ENCODE data around the gene TTLL1. TPM values are rescaled to one million over a fixed set of nuclear protein-coding genes. Genes with fewer than 3 reads are reported as not detected.

TTLL1 gene
- total RNA-seq, 1 experiment from 2014 or later = 5.5 TPM

DNA sequence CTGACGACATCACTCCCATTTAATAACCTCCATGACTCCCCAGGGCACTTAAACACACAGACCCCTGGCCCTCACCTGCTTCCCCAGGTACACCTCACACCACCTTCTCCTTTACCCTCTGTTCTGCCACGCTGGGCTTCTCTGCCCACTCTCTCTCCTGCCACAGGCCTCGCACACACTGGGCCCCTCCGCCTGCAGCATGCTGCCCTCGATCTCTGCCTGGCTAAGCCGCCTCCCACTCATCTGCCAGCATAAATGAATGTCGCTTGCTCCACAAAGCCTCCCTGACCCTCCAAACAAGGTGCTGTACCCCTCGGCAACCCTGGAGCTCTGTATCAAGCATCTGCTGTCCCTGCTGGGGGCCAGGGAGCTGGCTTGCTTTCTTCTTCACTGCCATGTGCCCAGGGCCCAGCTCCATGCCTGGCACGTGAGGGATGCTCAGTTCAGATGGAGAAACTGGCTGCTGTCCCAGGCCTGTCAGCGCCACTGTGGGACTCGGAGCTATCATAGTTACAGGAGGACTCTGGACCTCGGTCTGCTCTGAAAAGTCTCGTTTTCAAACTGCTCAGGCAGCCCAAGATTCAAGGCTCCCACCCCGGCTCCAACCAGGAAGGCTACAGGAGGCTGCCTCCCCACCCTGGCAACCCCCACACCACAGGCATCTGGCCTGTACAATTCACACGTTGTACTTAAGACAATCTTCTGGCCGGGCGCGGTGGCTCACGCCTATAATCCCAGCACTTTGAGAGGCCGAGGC is 11.9 kb downstream of the TTLL1 start:
- no peaks in the 10 kb centered on the region for H3K9me3 Mint-ChIP-seq
- DNase-seq (ENCODE audit: low spot score) = no peak
- CTCF ChIA-PET = no interaction called here
- no peak for ATAC-seq
- H3K27me3 Mint-ChIP-seq (ENCODE audit: low read depth) = no peaks in the 10 kb centered on the region
- H3K36me3 Mint-ChIP-seq = no peaks in the 10 kb centered on the region
- 0 out of 2 replicates have a peak overlapping the region, but pooled peaks have one; percentile 17 for H3K27ac Mint-ChIP-seq
- TF ChIP-seq KAT7 (CRISPR knock-in tag; IDR thresholded peaks at IDR 0.05; ENCODE audit: borderline replicate concordance) (no peak), CREM (CRISPR knock-in tag; IDR thresholded peaks at IDR 0.05) (no peak)
- TF ChIP-seq, protein P1, sequence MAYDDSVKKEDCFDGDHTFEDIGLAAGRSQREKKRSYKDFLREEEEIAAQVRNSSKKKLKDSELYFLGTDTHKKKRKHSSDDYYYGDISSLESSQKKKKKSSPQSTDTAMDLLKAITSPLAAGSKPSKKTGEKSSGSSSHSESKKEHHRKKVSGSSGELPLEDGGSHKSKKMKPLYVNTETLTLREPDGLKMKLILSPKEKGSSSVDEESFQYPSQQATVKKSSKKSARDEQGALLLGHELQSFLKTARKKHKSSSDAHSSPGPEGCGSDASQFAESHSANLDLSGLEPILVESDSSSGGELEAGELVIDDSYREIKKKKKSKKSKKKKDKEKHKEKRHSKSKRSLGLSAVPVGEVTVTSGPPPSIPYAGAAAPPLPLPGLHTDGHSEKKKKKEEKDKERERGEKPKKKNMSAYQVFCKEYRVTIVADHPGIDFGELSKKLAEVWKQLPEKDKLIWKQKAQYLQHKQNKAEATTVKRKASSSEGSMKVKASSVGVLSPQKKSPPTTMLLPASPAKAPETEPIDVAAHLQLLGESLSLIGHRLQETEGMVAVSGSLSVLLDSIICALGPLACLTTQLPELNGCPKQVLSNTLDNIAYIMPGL (CRISPR knock-in tag; IDR thresholded peaks at IDR 0.05) = no peak
- TF ChIP-seq, protein P2, sequence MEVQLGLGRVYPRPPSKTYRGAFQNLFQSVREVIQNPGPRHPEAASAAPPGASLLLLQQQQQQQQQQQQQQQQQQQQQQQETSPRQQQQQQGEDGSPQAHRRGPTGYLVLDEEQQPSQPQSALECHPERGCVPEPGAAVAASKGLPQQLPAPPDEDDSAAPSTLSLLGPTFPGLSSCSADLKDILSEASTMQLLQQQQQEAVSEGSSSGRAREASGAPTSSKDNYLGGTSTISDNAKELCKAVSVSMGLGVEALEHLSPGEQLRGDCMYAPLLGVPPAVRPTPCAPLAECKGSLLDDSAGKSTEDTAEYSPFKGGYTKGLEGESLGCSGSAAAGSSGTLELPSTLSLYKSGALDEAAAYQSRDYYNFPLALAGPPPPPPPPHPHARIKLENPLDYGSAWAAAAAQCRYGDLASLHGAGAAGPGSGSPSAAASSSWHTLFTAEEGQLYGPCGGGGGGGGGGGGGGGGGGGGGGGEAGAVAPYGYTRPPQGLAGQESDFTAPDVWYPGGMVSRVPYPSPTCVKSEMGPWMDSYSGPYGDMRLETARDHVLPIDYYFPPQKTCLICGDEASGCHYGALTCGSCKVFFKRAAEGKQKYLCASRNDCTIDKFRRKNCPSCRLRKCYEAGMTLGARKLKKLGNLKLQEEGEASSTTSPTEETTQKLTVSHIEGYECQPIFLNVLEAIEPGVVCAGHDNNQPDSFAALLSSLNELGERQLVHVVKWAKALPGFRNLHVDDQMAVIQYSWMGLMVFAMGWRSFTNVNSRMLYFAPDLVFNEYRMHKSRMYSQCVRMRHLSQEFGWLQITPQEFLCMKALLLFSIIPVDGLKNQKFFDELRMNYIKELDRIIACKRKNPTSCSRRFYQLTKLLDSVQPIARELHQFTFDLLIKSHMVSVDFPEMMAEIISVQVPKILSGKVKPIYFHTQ (CRISPR knock-in tag; IDR thresholded peaks at IDR 0.05) = no peak
- POLR2A ChIA-PET = interaction anchor here (0.6 kb wide), 1 partner anchor 488 kb away, joined by 4 read pairs; no protein-coding TSS in a partner anchor
- H3K4me1 Mint-ChIP-seq = no peaks in the 10 kb centered on the region
- no peak overlapping the region for H3K4me3 Mint-ChIP-seq

DNA sequence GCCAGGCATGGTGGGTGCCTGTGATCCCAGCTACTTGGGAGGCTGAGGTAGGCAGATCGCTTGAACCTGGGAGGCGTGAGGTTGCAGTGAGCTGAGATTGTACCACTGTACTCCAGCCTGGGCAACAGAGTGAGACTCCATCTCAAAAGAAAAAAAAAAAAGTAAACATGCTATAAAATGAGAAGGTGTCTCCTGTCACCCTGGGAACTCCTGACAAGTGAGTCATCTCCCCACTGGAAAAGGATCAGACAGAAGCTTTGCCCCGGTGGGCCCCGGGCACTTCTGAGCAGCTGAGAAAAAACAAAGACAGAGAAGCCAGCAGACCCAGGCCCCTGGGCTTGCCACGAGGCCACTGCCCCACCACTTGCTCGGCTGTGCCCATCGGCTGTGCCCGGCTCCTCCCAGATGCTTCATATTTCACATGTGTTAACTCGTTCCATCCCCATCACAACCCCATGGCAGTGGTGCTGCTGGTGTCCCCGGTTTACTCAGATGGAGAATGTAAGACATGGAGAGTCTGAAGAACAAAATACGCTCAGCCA is 22.3 kb downstream of the TTLL1 start:
- Mint-ChIP-seq H3K4me1 (no peaks in the 10 kb centered on the region), H3K36me3 (no peaks in the 10 kb centered on the region), H3K4me3 (no peak overlapping the region), H3K27me3 (ENCODE audit: low read depth) (no peaks in the 10 kb centered on the region), H3K9me3 (no peaks in the 10 kb centered on the region), H3K27ac (no peak overlapping the region)
- no peak for DNase-seq (ENCODE audit: low spot score)
- POLR2A ChIA-PET = no interaction called here
- TF ChIP-seq FOXP1 (CRISPR knock-in tag; IDR thresholded peaks at IDR 0.05; ENCODE audit: borderline replicate concordance) (no peak), MXD4 (CRISPR knock-in tag; IDR thresholded peaks at IDR 0.05; ENCODE audit: borderline replicate concordance) (no peak), ZNF219 (CRISPR knock-in tag; IDR thresholded peaks at IDR 0.05; ENCODE audit: borderline replicate concordance) (no peak), GTF2I (CRISPR knock-in tag; conservative IDR thresholded peaks at IDR 0.05) (no peak), JAZF1 (CRISPR knock-in tag; IDR thresholded peaks at IDR 0.05) (no peak)
- ATAC-seq = no peak
- CTCF ChIA-PET = interaction anchor here (0.6 kb wide), 1 partner anchor 417 kb away, joined by 3 read pairs; no protein-coding TSS in a partner anchor

DNA sequence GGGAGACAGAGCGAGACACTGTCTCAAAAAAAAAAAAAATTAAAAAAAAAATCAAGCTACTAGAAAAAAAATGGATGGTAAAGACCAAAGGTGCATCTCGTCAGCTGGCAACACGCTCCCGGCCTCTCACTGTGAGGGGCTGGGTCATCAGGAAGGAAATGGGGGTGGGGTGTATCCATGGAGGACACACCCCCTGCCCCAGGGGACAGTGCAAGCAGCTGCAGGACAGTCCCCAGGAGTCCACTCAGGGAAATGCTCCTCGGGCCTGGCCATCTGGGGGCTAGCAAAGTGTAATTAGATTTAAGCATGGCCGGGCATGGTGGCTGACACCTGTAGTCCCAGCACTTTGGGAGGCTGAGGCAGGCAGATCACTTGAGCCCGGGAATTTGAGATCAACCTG is 23.1 kb downstream of the TTLL1 start:
- POLR2A ChIA-PET = no interaction called here
- peak; percentile 56; the same call in 1 of the 2 replicates for ATAC-seq
- no peaks in the 10 kb centered on the region for H3K4me1 Mint-ChIP-seq
- H3K4me3 Mint-ChIP-seq = no peak overlapping the region
- CTCF ChIA-PET = interaction anchor here (1.1 kb wide), 1 partner anchor 13 kb away, joined by 3 read pairs; no protein-coding TSS in a partner anchor
- H3K27ac Mint-ChIP-seq = no peak overlapping the region
- no peak for DNase-seq (ENCODE audit: low spot score)
- no peaks in the 10 kb centered on the region for H3K27me3 Mint-ChIP-seq (ENCODE audit: low read depth)
- H3K36me3 Mint-ChIP-seq = no peaks in the 10 kb centered on the region
- no peaks in the 10 kb centered on the region for H3K9me3 Mint-ChIP-seq
- TF ChIP-seq SMAD3 (CRISPR knock-in tag; IDR thresholded peaks at IDR 0.05; ENCODE audit: borderline replicate concordance) (no peak), ZNF416 (CRISPR knock-in tag; IDR thresholded peaks at IDR 0.05) (no peak), NFATC4 (CRISPR knock-in tag; IDR thresholded peaks at IDR 0.05) (no peak), NR3C1 (CRISPR knock-in tag; conservative IDR thresholded peaks at IDR 0.05; ENCODE audit: low read depth) (no peak)
- TF ChIP-seq, protein P3, sequence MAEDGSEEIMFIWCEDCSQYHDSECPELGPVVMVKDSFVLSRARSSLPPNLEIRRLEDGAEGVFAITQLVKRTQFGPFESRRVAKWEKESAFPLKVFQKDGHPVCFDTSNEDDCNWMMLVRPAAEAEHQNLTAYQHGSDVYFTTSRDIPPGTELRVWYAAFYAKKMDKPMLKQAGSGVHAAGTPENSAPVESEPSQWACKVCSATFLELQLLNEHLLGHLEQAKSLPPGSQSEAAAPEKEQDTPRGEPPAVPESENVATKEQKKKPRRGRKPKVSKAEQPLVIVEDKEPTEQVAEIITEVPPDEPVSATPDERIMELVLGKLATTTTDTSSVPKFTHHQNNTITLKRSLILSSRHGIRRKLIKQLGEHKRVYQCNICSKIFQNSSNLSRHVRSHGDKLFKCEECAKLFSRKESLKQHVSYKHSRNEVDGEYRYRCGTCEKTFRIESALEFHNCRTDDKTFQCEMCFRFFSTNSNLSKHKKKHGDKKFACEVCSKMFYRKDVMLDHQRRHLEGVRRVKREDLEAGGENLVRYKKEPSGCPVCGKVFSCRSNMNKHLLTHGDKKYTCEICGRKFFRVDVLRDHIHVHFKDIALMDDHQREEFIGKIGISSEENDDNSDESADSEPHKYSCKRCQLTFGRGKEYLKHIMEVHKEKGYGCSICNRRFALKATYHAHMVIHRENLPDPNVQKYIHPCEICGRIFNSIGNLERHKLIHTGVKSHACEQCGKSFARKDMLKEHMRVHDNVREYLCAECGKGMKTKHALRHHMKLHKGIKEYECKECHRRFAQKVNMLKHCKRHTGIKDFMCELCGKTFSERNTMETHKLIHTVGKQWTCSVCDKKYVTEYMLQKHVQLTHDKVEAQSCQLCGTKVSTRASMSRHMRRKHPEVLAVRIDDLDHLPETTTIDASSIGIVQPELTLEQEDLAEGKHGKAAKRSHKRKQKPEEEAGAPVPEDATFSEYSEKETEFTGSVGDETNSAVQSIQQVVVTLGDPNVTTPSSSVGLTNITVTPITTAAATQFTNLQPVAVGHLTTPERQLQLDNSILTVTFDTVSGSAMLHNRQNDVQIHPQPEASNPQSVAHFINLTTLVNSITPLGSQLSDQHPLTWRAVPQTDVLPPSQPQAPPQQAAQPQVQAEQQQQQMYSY (CRISPR knock-in tag; IDR thresholded peaks at IDR 0.05) = no peak
- TF ChIP-seq, protein P4, sequence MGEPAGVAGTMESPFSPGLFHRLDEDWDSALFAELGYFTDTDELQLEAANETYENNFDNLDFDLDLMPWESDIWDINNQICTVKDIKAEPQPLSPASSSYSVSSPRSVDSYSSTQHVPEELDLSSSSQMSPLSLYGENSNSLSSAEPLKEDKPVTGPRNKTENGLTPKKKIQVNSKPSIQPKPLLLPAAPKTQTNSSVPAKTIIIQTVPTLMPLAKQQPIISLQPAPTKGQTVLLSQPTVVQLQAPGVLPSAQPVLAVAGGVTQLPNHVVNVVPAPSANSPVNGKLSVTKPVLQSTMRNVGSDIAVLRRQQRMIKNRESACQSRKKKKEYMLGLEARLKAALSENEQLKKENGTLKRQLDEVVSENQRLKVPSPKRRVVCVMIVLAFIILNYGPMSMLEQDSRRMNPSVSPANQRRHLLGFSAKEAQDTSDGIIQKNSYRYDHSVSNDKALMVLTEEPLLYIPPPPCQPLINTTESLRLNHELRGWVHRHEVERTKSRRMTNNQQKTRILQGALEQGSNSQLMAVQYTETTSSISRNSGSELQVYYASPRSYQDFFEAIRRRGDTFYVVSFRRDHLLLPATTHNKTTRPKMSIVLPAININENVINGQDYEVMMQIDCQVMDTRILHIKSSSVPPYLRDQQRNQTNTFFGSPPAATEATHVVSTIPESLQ (CRISPR knock-in tag; IDR thresholded peaks at IDR 0.05) = no peak
- TF ChIP-seq, protein P5, sequence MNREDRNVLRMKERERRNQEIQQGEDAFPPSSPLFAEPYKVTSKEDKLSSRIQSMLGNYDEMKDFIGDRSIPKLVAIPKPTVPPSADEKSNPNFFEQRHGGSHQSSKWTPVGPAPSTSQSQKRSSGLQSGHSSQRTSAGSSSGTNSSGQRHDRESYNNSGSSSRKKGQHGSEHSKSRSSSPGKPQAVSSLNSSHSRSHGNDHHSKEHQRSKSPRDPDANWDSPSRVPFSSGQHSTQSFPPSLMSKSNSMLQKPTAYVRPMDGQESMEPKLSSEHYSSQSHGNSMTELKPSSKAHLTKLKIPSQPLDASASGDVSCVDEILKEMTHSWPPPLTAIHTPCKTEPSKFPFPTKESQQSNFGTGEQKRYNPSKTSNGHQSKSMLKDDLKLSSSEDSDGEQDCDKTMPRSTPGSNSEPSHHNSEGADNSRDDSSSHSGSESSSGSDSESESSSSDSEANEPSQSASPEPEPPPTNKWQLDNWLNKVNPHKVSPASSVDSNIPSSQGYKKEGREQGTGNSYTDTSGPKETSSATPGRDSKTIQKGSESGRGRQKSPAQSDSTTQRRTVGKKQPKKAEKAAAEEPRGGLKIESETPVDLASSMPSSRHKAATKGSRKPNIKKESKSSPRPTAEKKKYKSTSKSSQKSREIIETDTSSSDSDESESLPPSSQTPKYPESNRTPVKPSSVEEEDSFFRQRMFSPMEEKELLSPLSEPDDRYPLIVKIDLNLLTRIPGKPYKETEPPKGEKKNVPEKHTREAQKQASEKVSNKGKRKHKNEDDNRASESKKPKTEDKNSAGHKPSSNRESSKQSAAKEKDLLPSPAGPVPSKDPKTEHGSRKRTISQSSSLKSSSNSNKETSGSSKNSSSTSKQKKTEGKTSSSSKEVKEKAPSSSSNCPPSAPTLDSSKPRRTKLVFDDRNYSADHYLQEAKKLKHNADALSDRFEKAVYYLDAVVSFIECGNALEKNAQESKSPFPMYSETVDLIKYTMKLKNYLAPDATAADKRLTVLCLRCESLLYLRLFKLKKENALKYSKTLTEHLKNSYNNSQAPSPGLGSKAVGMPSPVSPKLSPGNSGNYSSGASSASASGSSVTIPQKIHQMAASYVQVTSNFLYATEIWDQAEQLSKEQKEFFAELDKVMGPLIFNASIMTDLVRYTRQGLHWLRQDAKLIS (CRISPR knock-in tag; IDR thresholded peaks at IDR 0.05; ENCODE audit: borderline replicate concordance) = no peak
